ENCODE results near the gene RNF138. TPM values are rescaled to one million over a fixed set of nuclear protein-coding genes. Genes with fewer than 3 reads are reported as not detected.

RNF138 gene
- total and polyA plus RNA-seq, 2 of the 8 experiments (the other 6 are each of a cell fraction or from before 2014, with no cell fraction given), result 29.2 to 109 TPM

- Histone ChIP-seq H3K79me2 (ENCODE audit: control insufficient read depth in 1 of 2, insufficient read depth in 2 of 2, low read length in 2 of 2) (no peaks in the 10 kb centered on the region), H4K91ac (replicated peaks; ENCODE audit: insufficient read length, low read length) (no peak overlapping the region), H2AFZ (ENCODE audit: low read length) (no peak overlapping the region), H3K56ac (replicated peaks; ENCODE audit: insufficient read length, low read depth, low read length) (no peak overlapping the region), H3K23ac (ENCODE audit: insufficient read length) (no peak overlapping the region), H3K4me1 (replicated peaks in 1 of 4; ENCODE audit: control insufficient read depth in 3 of 4, insufficient read depth in 4 of 4, low read length in 3 of 4) (no peaks in the 10 kb centered on the region), H3K36me3 (ENCODE audit: control insufficient read depth in 2 of 4, insufficient read depth in 4 of 4, low read length in 3 of 4) (peaks cover 0 to 18% (median 8%) of the 10 kb centered on the region in 4 experiments; a peak in 4 of 8 replicates), H2BK120ac (replicated peaks; ENCODE audit: low read depth, low read length) (no peak overlapping the region), H3K4me3 (ENCODE audit: extremely low read depth in 1 of 4, insufficient read depth in 2 of 4, low read depth in 3 of 4, low read length in 4 of 4) (no peak overlapping the region), H4K20me1 (replicated peaks in 1 of 2; ENCODE audit: control insufficient read depth in 1 of 2, insufficient read depth in 2 of 2, low read length in 2 of 2) (no peaks in the 10 kb centered on the region), H3K23me2 (ENCODE audit: low read depth, low read length) (no peaks in the 10 kb centered on the region), H3K4ac (replicated peaks; ENCODE audit: insufficient read length, low read depth, low read length) (no peak overlapping the region), H2BK5ac (ENCODE audit: low read depth, low read length) (no peak overlapping the region), H3K4me2 (ENCODE audit: insufficient read depth in 1 of 2, low read depth in 2 of 2, low read length in 2 of 2) (no peak overlapping the region), H4K5ac (ENCODE audit: insufficient read length, low read depth, low read length) (no peak overlapping the region), H3K18ac (ENCODE audit: extremely low read depth, low read length) (no peak overlapping the region), H3K9ac (replicated peaks in 1 of 4; ENCODE audit: extremely low read depth in 1 of 4, low read depth in 3 of 4, low read length in 3 of 4) (no peak overlapping the region), H3K27me3 (replicated peaks in 1 of 4; ENCODE audit: control insufficient read depth in 3 of 4, extremely low read depth in 1 of 4, insufficient read depth in 3 of 4, low read length in 3 of 4) (no peaks in the 10 kb centered on the region), H3K79me1 (ENCODE audit: low read depth, low read length) (no peaks in the 10 kb centered on the region), H3K9me3 (ENCODE audit: insufficient read depth in 2 of 2, low read depth in 1 of 2, low read length in 1 of 2) (no peaks in the 10 kb centered on the region), H3K27ac (ENCODE audit: low read depth, low read length) (no peak overlapping the region), H4K8ac (ENCODE audit: extremely low read depth, insufficient read depth, low read length) (no peak overlapping the region), H2BK15ac (ENCODE audit: low read length) (no peak overlapping the region), H2AK5ac (ENCODE audit: low read depth, low read length) (no peak overlapping the region), H3K14ac (ENCODE audit: insufficient read length) (no peak overlapping the region), H2BK12ac (ENCODE audit: low read depth, low read length) (no peak overlapping the region), H2BK20ac (ENCODE audit: low read length) (no peak overlapping the region)
- POLR2A ChIA-PET (ENCODE audit: partially characterized antibody), result no interaction called here
- no peak for FAIRE-seq
- no peak for DNase-seq (ENCODE audit: low read depth in 1 of 2, low spot score in 2 of 2)
- TF ChIP-seq SIX5 (IDR thresholded peaks at IDR 0.05; ENCODE audit: low read depth, low read length), result no peak
- no peak for TF ChIP-seq GTF2F1 (IDR thresholded peaks at IDR 0.05; ENCODE audit: borderline replicate concordance, low read depth, low read length)
- no peak for TF ChIP-seq TCF12 (IDR thresholded peaks at IDR 0.05; ENCODE audit: low read depth, low read length)
- no peak for TF ChIP-seq MAX (IDR thresholded peaks at IDR 0.05)
- no peak for TF ChIP-seq HDAC6 (IDR thresholded peaks at IDR 0.05; ENCODE audit: low read depth, low read length)
- TF ChIP-seq NRF1 (IDR thresholded peaks at IDR 0.05; ENCODE audit: low read depth, low read length), result no peak
- TF ChIP-seq SP2 (IDR thresholded peaks at IDR 0.05; ENCODE audit: low read length), result no peak
- TF ChIP-seq RXRA (IDR thresholded peaks at IDR 0.05; ENCODE audit: insufficient read depth, low read depth, low read length), result no peak
- no peak for TF ChIP-seq E2F6 (IDR thresholded peaks at IDR 0.05)
- TF ChIP-seq SRF (IDR thresholded peaks at IDR 0.05; ENCODE audit: low read depth, low read length), result no peak
- TF ChIP-seq SIN3A (conservative IDR thresholded peaks at IDR 0.05 in 1 of 2, IDR thresholded peaks at IDR 0.05 in 1 of 2; ENCODE audit: low read depth in 1 of 2, low read length in 2 of 2), result no peak
- TF ChIP-seq BRCA1 (IDR thresholded peaks at IDR 0.05; ENCODE audit: low read depth, low read length), result no peak
- CTCF ChIA-PET (ENCODE audit: partially characterized antibody), result interaction anchor here (0.6 to 1.1 kb wide), 3 partner anchors 13 to 116 kb away, joined by 3 to 4 read pairs (median 3); no protein-coding TSS in a partner anchor
Measured at GRCh38 chr18:32042337-32042736, 49.3 kb upstream of the RNF138 start.
